Loucy (cell line): Measurements from ENCODE around the gene KIF17.
"Not testable (repeated sequence)": the region's sequence is repeated elsewhere in the genome, so short reads cannot be mapped to it uniquely, and the experiment has no call there.

Source experiments
- H2AFZ ChIP-seq: fragments of 200-600 bp; sonication (generic); 2 replicates; pipeline ENCODE4 v1.6.0; 2016; ENCODE audit warnings: antibody characterized with exemption, mild to moderate bottlenecking, low read length, moderate library complexity
- H3F3A ChIP-seq: fragments of 200-600 bp; 2 replicates; pipeline ENCODE4 v1.6.0; 2016; ENCODE audit warnings: antibody characterized with exemption, low read depth, mild to moderate bottlenecking
- H3K27me3 ChIP-seq: fragments of 200-600 bp; sonication (generic); 2 replicates; pipeline ENCODE4 v1.6.1; 2014; ENCODE audit warnings: low read length, mild to moderate bottlenecking; ENCODE audit not compliant: insufficient read depth, poor library complexity, severe bottlenecking
- H3K36me3 ChIP-seq: fragments of 200-600 bp; sonication (generic); 2 replicates; pipeline ENCODE4 v1.6.1; 2016; ENCODE audit warnings: low read length; ENCODE audit not compliant: insufficient read depth
- H3K4me1 ChIP-seq: fragments of 200-600 bp; sonication (generic); 2 replicates; pipeline ENCODE4 v1.5.1; 2014; ENCODE audit warnings: low read length, mild to moderate bottlenecking; ENCODE audit not compliant: insufficient read depth, poor library complexity, severe bottlenecking
- H3K4me2 ChIP-seq: fragments of 200-600 bp; sonication (generic); 2 replicates; pipeline ENCODE4 v1.6.0; 2014; ENCODE audit warnings: antibody characterized with exemption, low read length, low read depth, mild to moderate bottlenecking; ENCODE audit not compliant: poor library complexity, severe bottlenecking
- H3K4me3 ChIP-seq: fragments of 200-600 bp; sonication (generic); 2 replicates; pipeline ENCODE4 v1.5.1; 2014; ENCODE audit warnings: low read length, mild to moderate bottlenecking, mixed read lengths; ENCODE audit not compliant: poor library complexity, severe bottlenecking
- H3K79me2 ChIP-seq: fragments of 200-600 bp; sonication (generic); 2 replicates; pipeline ENCODE4 v1.6.1; 2014; ENCODE audit warnings: low read length; ENCODE audit not compliant: insufficient read depth
- H3K9ac ChIP-seq: fragments of 200-600 bp; sonication (generic); 2 replicates; pipeline ENCODE4 v1.6.0; 2014; ENCODE audit warnings: mild to moderate bottlenecking, low read depth, low read length, moderate library complexity; ENCODE audit not compliant: poor library complexity, severe bottlenecking
- H3K9me2 ChIP-seq: fragments of 200-600 bp; sonication (generic); replicated peaks from 2 replicates; pipeline ENCODE4 v1.6.1; 2016; ENCODE audit warnings: low read depth, low read length, mixed read lengths
- H3K9me3 ChIP-seq: fragments of 200-600 bp; sonication (generic); 2 replicates; pipeline ENCODE4 v1.6.1; 2014; ENCODE audit warnings: mild to moderate bottlenecking, antibody characterized with exemption, low read length, low read depth; ENCODE audit not compliant: insufficient read depth
- H4K20me1 ChIP-seq: fragments of 200-600 bp; sonication (generic); 2 replicates; pipeline ENCODE4 v1.6.0; 2014; ENCODE audit warnings: antibody characterized with exemption, low read length, mild to moderate bottlenecking; ENCODE audit not compliant: insufficient read depth, poor library complexity, severe bottlenecking
- CTCF ChIP-seq: fragments of 200-600 bp; sonication (generic); conservative IDR thresholded peaks from 2 replicates; pipeline ENCODE4 v1.5.1; 2014; ENCODE audit warnings: mild to moderate bottlenecking, antibody characterized with exemption, low read length
- EZH2phosphoT487 ChIP-seq: fragments of 200-600 bp; IDR thresholded peaks from 2 replicates; pipeline ENCODE4 v1.6.1; 2018; ENCODE audit warnings: antibody characterized with exemption, mild to moderate bottlenecking, moderate library complexity, borderline replicate concordance

KIF17 gene

DNA sequence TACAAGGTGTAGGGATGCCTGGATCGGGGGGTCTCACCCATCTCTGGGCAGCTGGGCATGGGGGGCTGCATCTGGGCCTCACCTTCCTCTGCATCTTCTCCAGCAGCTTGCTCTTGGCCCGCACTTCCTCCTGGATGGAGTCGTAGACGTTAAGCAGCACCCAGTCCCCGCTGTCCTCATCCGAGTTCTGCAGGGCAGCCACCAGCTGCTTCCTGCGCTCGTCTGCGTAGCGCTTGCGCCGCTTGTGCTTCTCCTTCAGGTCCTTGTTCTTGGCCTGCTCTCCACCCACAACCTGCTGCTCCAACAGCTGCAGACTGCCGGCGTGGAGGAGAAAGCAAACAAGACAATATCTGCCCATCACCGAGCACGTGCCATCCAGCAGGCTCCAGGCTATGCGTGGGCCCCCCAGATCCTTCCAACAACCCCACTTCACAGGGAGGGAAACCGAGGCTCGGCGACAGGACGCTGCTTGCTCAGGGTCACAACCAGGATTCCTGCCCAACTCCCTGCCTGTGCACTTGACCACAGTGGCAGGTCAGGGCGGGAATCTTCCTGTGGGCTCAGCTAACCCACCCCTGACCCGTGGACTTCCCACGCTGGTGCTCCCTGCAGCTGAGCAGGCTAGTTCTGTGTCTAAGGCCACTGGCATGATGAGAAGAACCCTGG lies 35.1 kb downstream of the KIF17 start:
- Histone ChIP-seq H3K4me3 (no peak overlapping the region), H3K9me2 (no peaks in the 10 kb centered on the region), H3K4me1 (peaks cover 5% of the 10 kb centered on the region), H3K79me2 (no peaks in the 10 kb centered on the region), H3K9ac (no peak overlapping the region), H3K9me3 (no peaks in the 10 kb centered on the region), H3K27me3 (no peaks in the 10 kb centered on the region), H2AFZ (no peak overlapping the region), H3K4me2 (no peak overlapping the region), H3K36me3 (no peaks in the 10 kb centered on the region), H3F3A (no peaks in the 10 kb centered on the region), H4K20me1 (no peaks in the 10 kb centered on the region)
- TF ChIP-seq CTCF (no peak), EZH2phosphoT487 (no peak)

DNA sequence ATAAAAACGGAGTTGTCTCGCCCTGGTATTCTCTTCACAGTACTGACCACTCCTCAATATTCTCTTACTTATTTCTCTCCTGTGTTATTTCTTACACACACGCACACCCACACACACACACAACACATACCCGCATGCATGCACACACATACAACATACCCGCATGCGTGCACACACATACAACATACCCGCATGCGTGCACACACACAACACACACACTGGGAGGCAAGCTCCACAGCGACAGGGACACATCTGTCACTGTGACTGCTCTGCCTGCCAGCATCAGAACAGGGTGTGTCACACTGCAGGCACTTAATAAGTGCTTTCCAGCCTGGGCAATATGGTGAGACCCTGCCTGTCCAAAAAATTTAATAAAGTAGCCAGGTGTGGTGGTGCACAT lies 35.8 kb downstream of the KIF17 start:
- no peaks in the 10 kb centered on the region for H3K36me3 ChIP-seq
- peaks cover 5% of the 10 kb centered on the region for H3K4me1 ChIP-seq
- H3K4me2 ChIP-seq, result no peak overlapping the region
- H3K4me3 ChIP-seq, result no peak overlapping the region
- no peak for TF ChIP-seq EZH2phosphoT487
- no peaks in the 10 kb centered on the region for H3F3A ChIP-seq
- H3K27me3 ChIP-seq, result no peaks in the 10 kb centered on the region
- no peaks in the 10 kb centered on the region for H3K9me2 ChIP-seq
- no peak overlapping the region for H2AFZ ChIP-seq
- H4K20me1 ChIP-seq, result no peaks in the 10 kb centered on the region
- H3K9me3 ChIP-seq, result no peaks in the 10 kb centered on the region
- no peaks in the 10 kb centered on the region for H3K79me2 ChIP-seq
- no peak overlapping the region for H3K9ac ChIP-seq

GRCh38 chr1:20680269-20680668 lies 37.5 kb downstream of the KIF17 start:
- Histone ChIP-seq H3K4me3 (no peak overlapping the region), H2AFZ (no peak overlapping the region), H3K9me3 (no peaks in the 10 kb centered on the region), H3K4me2 (no peak overlapping the region), H3K27me3 (no peaks in the 10 kb centered on the region), H3F3A (no peaks in the 10 kb centered on the region), H3K79me2 (no peaks in the 10 kb centered on the region), H3K4me1 (no peaks in the 10 kb centered on the region), H4K20me1 (no peaks in the 10 kb centered on the region), H3K9me2 (no peaks in the 10 kb centered on the region), H3K36me3 (no peaks in the 10 kb centered on the region), H3K9ac (no peak overlapping the region)
- TF ChIP-seq CTCF (no peak), EZH2phosphoT487 (no peak)

- Histone ChIP-seq H3K27me3 (no peaks in the 10 kb centered on the region), H3K9me2 (no peaks in the 10 kb centered on the region), H3K4me2 (no peak overlapping the region), H2AFZ (no peak overlapping the region), H3K9me3 (no peaks in the 10 kb centered on the region), H3K9ac (no peak overlapping the region), H3K79me2 (no peaks in the 10 kb centered on the region), H4K20me1 (no peaks in the 10 kb centered on the region), H3F3A (no peaks in the 10 kb centered on the region), H3K36me3 (no peaks in the 10 kb centered on the region), H3K4me1 (no peaks in the 10 kb centered on the region), H3K4me3 (no peak overlapping the region)
- no peak for TF ChIP-seq EZH2phosphoT487
- TF ChIP-seq CTCF, result no peak
These were observed 39.2 kb downstream of the KIF17 start for GRCh38 chr1:20678599-20678998.

- H4K20me1 ChIP-seq, H3K27me3 ChIP-seq, H3K9me3 ChIP-seq, H3K9ac ChIP-seq, H2AFZ ChIP-seq, H3K4me2 ChIP-seq, H3K36me3 ChIP-seq, H3F3A ChIP-seq, H3K4me1 ChIP-seq, H3K79me2 ChIP-seq, H3K9me2 ChIP-seq, H3K4me3 ChIP-seq: not testable (repeated sequence)
These were observed 44.2 kb downstream of the KIF17 start for GRCh38 chr1:20673626-20674025.
